ENCODE measurements around the gene KRTAP10-11.

- TF ChIP-seq CTCF (conservative IDR thresholded peaks at IDR 0.05) (no peak), ZFX (IDR thresholded peaks at IDR 0.05) (no peak)
Measured at GRCh38 chr21:44694776-44695175, 48.6 kb downstream of the KRTAP10-11 start.

All from C4-2B (cell line).